Measurements from ENCODE around the gene KRTAP10-4. TPM values are rescaled to one million over a fixed set of nuclear protein-coding genes. Genes with fewer than 3 reads are reported as not detected.
"Not testable (repeated sequence)": the region's sequence is repeated elsewhere in the genome, so short reads cannot be mapped to it uniquely, and the experiment has no call there.

KRTAP10-4 gene
- total RNA-seq, 1 donor from 2014 or later: not detected

GRCh38 chr21:44590311-44590721, 16.8 kb downstream of the KRTAP10-4 start:
- DNase-seq (no peak), ATAC-seq (ENCODE audit: poor library complexity) (no peak)
- intact Hi-C loops (cut with DNase I): no loop called here

- DNase-seq; ATAC-seq (ENCODE audit: poor library complexity); intact Hi-C loops (cut with DNase I): not testable (repeated sequence)
Observed at GRCh38 chr21:44590897-44591800, 17.6 kb downstream of the KRTAP10-4 start.

- DNase-seq; intact Hi-C loops (cut with DNase I); ATAC-seq (ENCODE audit: poor library complexity): not testable (repeated sequence)
Observed at GRCh38 chr21:44591801-44592130, 18.2 kb downstream of the KRTAP10-4 start.

GRCh38 chr21:44592446-44593311, 19.1 kb downstream of the KRTAP10-4 start, which contains the start of gene KRTAP10-6:
Gene KRTAP10-6 (minus strand): TSS chr21:44592505. CDS start chr21:44592484, 21 bp downstream.
- intact Hi-C loops (cut with DNase I): no loop called here
- DNase-seq (no peak), ATAC-seq (ENCODE audit: poor library complexity) (no peak)

GRCh38 chr21:44593598-44594405, 20.3 kb downstream of the KRTAP10-4 start:
- ATAC-seq (ENCODE audit: poor library complexity) (no peak), DNase-seq (no peak)
- intact Hi-C loops (cut with DNase I): no loop called here

GRCh38 chr21:44594406-44594916, 20.9 kb downstream of the KRTAP10-4 start:
- DNase-seq (no peak), ATAC-seq (ENCODE audit: poor library complexity) (no peak)
- intact Hi-C loops (cut with DNase I): no loop called here

- DNase-seq: no peak
- intact Hi-C loops (cut with DNase I): no loop called here
- no peak for ATAC-seq (ENCODE audit: poor library complexity)
Observed at GRCh38 chr21:44595524-44595923, 22.0 kb downstream of the KRTAP10-4 start.

- intact Hi-C loops (cut with DNase I): no loop called here
- DNase-seq (no peak), ATAC-seq (ENCODE audit: poor library complexity) (no peak)
Observed at GRCh38 chr21:44596068-44596725, 22.7 kb downstream of the KRTAP10-4 start.

- ATAC-seq (ENCODE audit: poor library complexity): no peak
- intact Hi-C loops (cut with DNase I): no loop called here
Observed at GRCh38 chr21:44598061-44598460, 24.5 kb downstream of the KRTAP10-4 start.

GRCh38 chr21:44599264-44600029, 25.9 kb downstream of the KRTAP10-4 start:
- intact Hi-C loops (cut with DNase I): no loop called here
- DNase-seq: no peak
- ATAC-seq (ENCODE audit: poor library complexity): no peak

More at GRCh38 chr21:44598061-44598460, 24.5 kb downstream of the KRTAP10-4 start:
- DNase-seq: no peak

- intact Hi-C loops (cut with DNase I); DNase-seq; ATAC-seq (ENCODE audit: poor library complexity): not testable (repeated sequence)
Observed at GRCh38 chr21:44600118-44600978, 26.8 kb downstream of the KRTAP10-4 start, which contains the start of gene KRTAP10-7. Gene KRTAP10-7 (plus strand): TSS chr21:44600597. CDS start chr21:44600622, 25 bp downstream.

GRCh38 chr21:44601091-44601490, 27.6 kb downstream of the KRTAP10-4 start:
- ATAC-seq (ENCODE audit: poor library complexity); intact Hi-C loops (cut with DNase I); DNase-seq: not testable (repeated sequence)

GRCh38 chr21:44601596-44602462, 28.3 kb downstream of the KRTAP10-4 start:
- no peak for DNase-seq
- no peak for ATAC-seq (ENCODE audit: poor library complexity)
- intact Hi-C loops (cut with DNase I): no loop called here

GRCh38 chr21:44602463-44602850, 28.9 kb downstream of the KRTAP10-4 start:
- DNase-seq (no peak), ATAC-seq (ENCODE audit: poor library complexity) (no peak)
- intact Hi-C loops (cut with DNase I): no loop called here
